HCT116 (cell line): ENCODE data around the gene ROCK2.

Experiments used
- EZH2 ChIP-seq: fragments of 200-600 bp; sonication (generic); IDR thresholded peaks from 2 replicates; pipeline ENCODE4 v1.6.1; 2017; ENCODE audit warnings: antibody characterized with exemption, mixed run types
- EZH2phosphoT487 ChIP-seq: fragments of 200-600 bp; IDR thresholded peaks from 2 replicates; pipeline ENCODE4 v1.6.1; 2018; ENCODE audit warnings: antibody characterized with exemption, borderline replicate concordance
- POLR2A ChIP-seq: IDR thresholded peaks from 2 replicates; pipeline ENCODE4 v1.7.0; 2011; ENCODE audit warnings: borderline replicate concordance; ENCODE audit not compliant: insufficient read depth, insufficient read length; ENCODE audit errors: extremely low read depth
- SRF ChIP-seq: IDR thresholded peaks from 2 replicates; pipeline ENCODE4 v1.6.1; 2012; ENCODE audit warnings: low read depth
- YY1 ChIP-seq: IDR thresholded peaks from 2 replicates; pipeline ENCODE4 v1.6.1; 2011; ENCODE audit warnings: low read length, low read depth, moderate library complexity, mild to moderate bottlenecking; ENCODE audit not compliant: insufficient replicate concordance; ENCODE audit errors: extremely low read depth
- ZNF274 ChIP-seq: fragments of 200-500 bp; sonication (Bioruptor generic); IDR thresholded peaks from 2 replicates; pipeline ENCODE4 v1.6.1; 2014; ENCODE audit warnings: mild to moderate bottlenecking, low read depth, low read length, inconsistent platforms
- TF ChIP-seq, protein P1 (sequence below), 3 experiments: fragments of 200-600 bp in 1 of 3; sonication (generic) in 1 of 3; IDR thresholded peaks in 2 of 3; conservative IDR thresholded peaks in 1 of 3; 2 replicates each; pipeline ENCODE4 v1.5.1; 2012 to 2017; ENCODE audit warnings: low read depth in 2 of 3, low read length in 2 of 3, antibody characterized with exemption in 1 of 3, borderline replicate concordance in 1 of 3, control low read depth in 1 of 3, mild to moderate bottlenecking in 1 of 3, mixed read lengths in 1 of 3, mixed run types in 1 of 3, moderate library complexity in 1 of 3; ENCODE audit not compliant: insufficient read depth in 1 of 3
- TF ChIP-seq, protein P2 (sequence below): IDR thresholded peaks from 2 replicates; pipeline ENCODE4 v1.6.1; 2012; ENCODE audit warnings: low read depth

DNA sequence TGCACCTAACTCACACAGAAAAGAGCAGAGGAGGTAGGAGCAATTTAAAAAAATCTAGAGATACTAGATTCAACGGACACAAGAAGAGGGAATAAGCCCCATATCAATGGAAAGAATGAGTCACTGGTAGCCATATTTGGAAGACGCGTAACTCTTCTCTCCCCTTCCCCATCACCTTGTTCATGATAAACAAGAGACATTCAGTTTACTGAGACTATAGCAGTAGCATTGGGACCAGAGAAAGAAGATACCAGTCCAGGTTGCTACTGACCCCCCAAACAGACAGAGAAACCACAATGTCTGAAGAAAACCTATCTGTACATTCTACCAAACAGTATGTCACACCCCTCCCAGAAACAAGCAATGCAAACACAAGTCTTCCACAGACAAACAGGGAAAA is 108.1 kb downstream of the ROCK2 start:
- TF ChIP-seq EZH2 = no peak
- TF ChIP-seq, protein P1, sequence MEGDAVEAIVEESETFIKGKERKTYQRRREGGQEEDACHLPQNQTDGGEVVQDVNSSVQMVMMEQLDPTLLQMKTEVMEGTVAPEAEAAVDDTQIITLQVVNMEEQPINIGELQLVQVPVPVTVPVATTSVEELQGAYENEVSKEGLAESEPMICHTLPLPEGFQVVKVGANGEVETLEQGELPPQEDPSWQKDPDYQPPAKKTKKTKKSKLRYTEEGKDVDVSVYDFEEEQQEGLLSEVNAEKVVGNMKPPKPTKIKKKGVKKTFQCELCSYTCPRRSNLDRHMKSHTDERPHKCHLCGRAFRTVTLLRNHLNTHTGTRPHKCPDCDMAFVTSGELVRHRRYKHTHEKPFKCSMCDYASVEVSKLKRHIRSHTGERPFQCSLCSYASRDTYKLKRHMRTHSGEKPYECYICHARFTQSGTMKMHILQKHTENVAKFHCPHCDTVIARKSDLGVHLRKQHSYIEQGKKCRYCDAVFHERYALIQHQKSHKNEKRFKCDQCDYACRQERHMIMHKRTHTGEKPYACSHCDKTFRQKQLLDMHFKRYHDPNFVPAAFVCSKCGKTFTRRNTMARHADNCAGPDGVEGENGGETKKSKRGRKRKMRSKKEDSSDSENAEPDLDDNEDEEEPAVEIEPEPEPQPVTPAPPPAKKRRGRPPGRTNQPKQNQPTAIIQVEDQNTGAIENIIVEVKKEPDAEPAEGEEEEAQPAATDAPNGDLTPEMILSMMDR (IDR thresholded peaks at IDR 0.05 in 2 of 3, conservative IDR thresholded peaks at IDR 0.05 in 1 of 3; ENCODE audit: borderline replicate concordance in 1 of 3, insufficient read depth in 1 of 3, low read depth in 2 of 3, low read length in 2 of 3) = no peak
- TF ChIP-seq EZH2phosphoT487 = no peak
- TF ChIP-seq YY1 = no peak
- TF ChIP-seq POLR2A = no peak
- TF ChIP-seq, protein P2, sequence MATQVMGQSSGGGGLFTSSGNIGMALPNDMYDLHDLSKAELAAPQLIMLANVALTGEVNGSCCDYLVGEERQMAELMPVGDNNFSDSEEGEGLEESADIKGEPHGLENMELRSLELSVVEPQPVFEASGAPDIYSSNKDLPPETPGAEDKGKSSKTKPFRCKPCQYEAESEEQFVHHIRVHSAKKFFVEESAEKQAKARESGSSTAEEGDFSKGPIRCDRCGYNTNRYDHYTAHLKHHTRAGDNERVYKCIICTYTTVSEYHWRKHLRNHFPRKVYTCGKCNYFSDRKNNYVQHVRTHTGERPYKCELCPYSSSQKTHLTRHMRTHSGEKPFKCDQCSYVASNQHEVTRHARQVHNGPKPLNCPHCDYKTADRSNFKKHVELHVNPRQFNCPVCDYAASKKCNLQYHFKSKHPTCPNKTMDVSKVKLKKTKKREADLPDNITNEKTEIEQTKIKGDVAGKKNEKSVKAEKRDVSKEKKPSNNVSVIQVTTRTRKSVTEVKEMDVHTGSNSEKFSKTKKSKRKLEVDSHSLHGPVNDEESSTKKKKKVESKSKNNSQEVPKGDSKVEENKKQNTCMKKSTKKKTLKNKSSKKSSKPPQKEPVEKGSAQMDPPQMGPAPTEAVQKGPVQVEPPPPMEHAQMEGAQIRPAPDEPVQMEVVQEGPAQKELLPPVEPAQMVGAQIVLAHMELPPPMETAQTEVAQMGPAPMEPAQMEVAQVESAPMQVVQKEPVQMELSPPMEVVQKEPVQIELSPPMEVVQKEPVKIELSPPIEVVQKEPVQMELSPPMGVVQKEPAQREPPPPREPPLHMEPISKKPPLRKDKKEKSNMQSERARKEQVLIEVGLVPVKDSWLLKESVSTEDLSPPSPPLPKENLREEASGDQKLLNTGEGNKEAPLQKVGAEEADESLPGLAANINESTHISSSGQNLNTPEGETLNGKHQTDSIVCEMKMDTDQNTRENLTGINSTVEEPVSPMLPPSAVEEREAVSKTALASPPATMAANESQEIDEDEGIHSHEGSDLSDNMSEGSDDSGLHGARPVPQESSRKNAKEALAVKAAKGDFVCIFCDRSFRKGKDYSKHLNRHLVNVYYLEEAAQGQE = no peak
- no peak for TF ChIP-seq SRF
- TF ChIP-seq ZNF274 = no peak
